Esophagus (tissue), 2 donors: Measurements from ENCODE around the gene MDN1. TPM values are rescaled to one million over a fixed set of nuclear protein-coding genes. Genes with fewer than 3 reads are reported as not detected.

Experiments
- H3K27ac ChIP-seq, 2 donors: one replicate each; pipeline ENCODE4 v1.5.1; 2013; ENCODE audit warnings: low read depth in 2 of 2, mild to moderate bottlenecking in 2 of 2, inconsistent platforms in 1 of 2, low read length in 1 of 2, moderate library complexity in 1 of 2
- H3K27me3 ChIP-seq, 2 donors: one replicate each; pipeline ENCODE4 v1.6.1; 2013; ENCODE audit warnings: low read length in 2 of 2, control low read depth in 1 of 2, mild to moderate bottlenecking in 1 of 2; ENCODE audit not compliant: insufficient read depth in 2 of 2, control insufficient read depth in 1 of 2
- H3K36me3 ChIP-seq, 2 donors: one replicate each; pipeline ENCODE4 v1.6.1; 2013; ENCODE audit warnings: low read length in 1 of 2; ENCODE audit not compliant: control insufficient read depth in 2 of 2, insufficient read depth in 2 of 2
- H3K4me1 ChIP-seq, 2 donors: one replicate each; pipeline ENCODE4 v1.6.1; 2013; ENCODE audit warnings: low read length in 1 of 2; ENCODE audit not compliant: control insufficient read depth in 2 of 2, insufficient read depth in 2 of 2
- H3K4me3 ChIP-seq, 2 donors: one replicate each; pipeline ENCODE4 v1.5.1; 2013; ENCODE audit warnings: low read length in 2 of 2, mild to moderate bottlenecking in 2 of 2, low read depth in 1 of 2, moderate library complexity in 1 of 2
- H3K9me3 ChIP-seq, 2 donors: one replicate each; pipeline ENCODE4 v1.6.1; 2013; ENCODE audit warnings: mild to moderate bottlenecking in 2 of 2, low read depth in 1 of 2, low read length in 1 of 2, moderate library complexity in 1 of 2; ENCODE audit not compliant: control insufficient read depth in 2 of 2, insufficient read depth in 1 of 2
- WGBS, 2 donors: extraction: QIAGEN DNeasy Blood & Tissue Kit; methylation state at CpG; one replicate each; pipeline ENCODE4 v1.1.7; 2013; 5-methylcytosine and 5-hydroxymethylcytosine counted together
- polyA plus RNA-seq, 2 donors: library from polyadenylated mRNA; stranded (reverse); fragments of 200-250 nt; gene quantifications; one replicate each; pipeline ENCODE4 v1.2.3, GENCODE V29; 2013
- donor health status: healthy with polysubstance abuse.
- donor health status: Bipolar disorder and iron deficiency.

The MDN1 gene
- polyA plus RNA-seq, 2 donors = 10.1 to 23.9 TPM

GRCh38 chr6:89781070-89782034 lies 38.2 kb downstream of the MDN1 start:
- H3K36me3 ChIP-seq = peaks cover 2 to 3% of the 10 kb centered on the region in 2 donors
- no peaks in the 10 kb centered on the region for H3K9me3 ChIP-seq
- no peaks in the 10 kb centered on the region for H3K4me1 ChIP-seq
- H3K27me3 ChIP-seq = no peaks in the 10 kb centered on the region
- 91 to 92% methylated on average over 6 of the region's 6 CpGs for WGBS, 2 donors
- H3K27ac ChIP-seq = no peak overlapping the region
- H3K4me3 ChIP-seq = no peak overlapping the region

GRCh38 chr6:89777455-89777854 lies 42.1 kb downstream of the MDN1 start:
- no peak overlapping the region for H3K4me3 ChIP-seq
- H3K27ac ChIP-seq = no peak overlapping the region
- H3K36me3 ChIP-seq = peaks cover 0 to 6% of the 10 kb centered on the region in 2 donors
- H3K4me1 ChIP-seq = no peaks in the 10 kb centered on the region
- H3K27me3 ChIP-seq = no peaks in the 10 kb centered on the region
- WGBS, 2 donors = 98% methylated on average over 2 of the region's 2 CpGs
- H3K9me3 ChIP-seq = no peaks in the 10 kb centered on the region

GRCh38 chr6:89776583-89777233 lies 42.9 kb downstream of the MDN1 start:
- H3K9me3 ChIP-seq = no peaks in the 10 kb centered on the region
- H3K4me3 ChIP-seq = no peak overlapping the region
- H3K27ac ChIP-seq = no peak overlapping the region
- H3K4me1 ChIP-seq = no peaks in the 10 kb centered on the region
- H3K36me3 ChIP-seq = peaks cover 2 to 9% of the 10 kb centered on the region in 2 donors
- H3K27me3 ChIP-seq = no peaks in the 10 kb centered on the region
- WGBS, 2 donors = 93 to 98% methylated on average over 1 of the region's 1 CpG

- no peak overlapping the region for H3K4me3 ChIP-seq
- H3K9me3 ChIP-seq = no peaks in the 10 kb centered on the region
- no peaks in the 10 kb centered on the region for H3K4me1 ChIP-seq
- no peaks in the 10 kb centered on the region for H3K27me3 ChIP-seq
- peaks cover 5 to 10% of the 10 kb centered on the region in 2 donors for H3K36me3 ChIP-seq
- 85 to 92% methylated on average over 1 of the region's 1 CpG for WGBS, 2 donors
- no peak overlapping the region for H3K27ac ChIP-seq
Measured at GRCh38 chr6:89775150-89775549, 44.4 kb downstream of the MDN1 start.

- Histone ChIP-seq H3K27ac (no peak overlapping the region), H3K27me3 (no peaks in the 10 kb centered on the region), H3K36me3 (peaks cover 7 to 12% of the 10 kb centered on the region in 2 donors), H3K9me3 (no peaks in the 10 kb centered on the region), H3K4me1 (no peaks in the 10 kb centered on the region), H3K4me3 (no peak overlapping the region)
- WGBS, 2 donors = 94% methylated on average over 3 of the region's 3 CpGs
Measured at GRCh38 chr6:89769572-89769971, 50.0 kb downstream of the MDN1 start.

- H3K36me3 ChIP-seq = peaks cover 7 to 17% of the 10 kb centered on the region in 2 donors
- H3K27ac ChIP-seq = no peak overlapping the region
- no peak overlapping the region for H3K4me3 ChIP-seq
- 91 to 93% methylated on average over 6 of the region's 6 CpGs for WGBS, 2 donors
- no peaks in the 10 kb centered on the region for H3K9me3 ChIP-seq
- no peaks in the 10 kb centered on the region for H3K4me1 ChIP-seq
- H3K27me3 ChIP-seq = no peaks in the 10 kb centered on the region
Measured at GRCh38 chr6:89768324-89768723, 51.3 kb downstream of the MDN1 start.

GRCh38 chr6:89763550-89763949 lies 56.0 kb downstream of the MDN1 start:
- Histone ChIP-seq H3K4me1 (no peaks in the 10 kb centered on the region), H3K27ac (no peak overlapping the region), H3K9me3 (no peaks in the 10 kb centered on the region), H3K27me3 (no peaks in the 10 kb centered on the region), H3K4me3 (no peak overlapping the region), H3K36me3 (peaks cover 2 to 7% of the 10 kb centered on the region in 2 donors)
- WGBS, 2 donors = 80 to 83% methylated on average over 2 of the region's 2 CpGs

GRCh38 chr6:89758830-89759229 lies 60.8 kb downstream of the MDN1 start:
- Histone ChIP-seq H3K36me3 (peaks cover 2 to 4% of the 10 kb centered on the region in 2 donors), H3K9me3 (no peaks in the 10 kb centered on the region), H3K27ac (no peak overlapping the region), H3K4me3 (no peak overlapping the region), H3K4me1 (no peaks in the 10 kb centered on the region), H3K27me3 (no peaks in the 10 kb centered on the region)
- 60 to 71% methylated on average over 1 of the region's 1 CpG for WGBS, 2 donors

GRCh38 chr6:89750338-89750737 lies 69.3 kb downstream of the MDN1 start:
- Histone ChIP-seq H3K27ac (no peak overlapping the region), H3K36me3 (peaks cover 8 to 13% of the 10 kb centered on the region in 2 donors), H3K4me1 (no peaks in the 10 kb centered on the region), H3K9me3 (no peaks in the 10 kb centered on the region), H3K27me3 (no peaks in the 10 kb centered on the region), H3K4me3 (no peak overlapping the region)
- 92 to 93% methylated on average over 5 of the region's 5 CpGs for WGBS, 2 donors
